ENCODE data around the gene STYX. TPM values are rescaled to one million over a fixed set of nuclear protein-coding genes. Genes with fewer than 3 reads are reported as not detected.

Gene STYX
- total and polyA plus RNA-seq, 2 of the 4 experiments (the other 2 are of a cell fraction): 5.8 to 7.5 TPM

GRCh38 chr14:52755607-52756316 lies 25.8 kb downstream of the STYX start:
- no peak for DNase-seq
- Histone ChIP-seq H2AK5ac (ENCODE audit: low read depth, low read length) (no peak overlapping the region), H3K14ac (replicated peaks; ENCODE audit: low read depth, low read length) (no peak overlapping the region), H3K4me1 (ENCODE audit: control insufficient read depth, insufficient read depth, low read length) (no peaks in the 10 kb centered on the region), H3K27me3 (ENCODE audit: control insufficient read depth, insufficient read depth, low read length) (no peaks in the 10 kb centered on the region), H4K5ac (ENCODE audit: low read depth, low read length) (no peak overlapping the region), H3K27ac (ENCODE audit: insufficient read depth, low read length) (no peak overlapping the region), H3K18ac (ENCODE audit: low read depth, low read length) (no peak overlapping the region), H3K79me1 (ENCODE audit: low read depth in 1 of 2, low read length in 2 of 2) (peaks cover 0 to 3% of the 10 kb centered on the region in 2 experiments; a peak in 1 of 4 replicates), H4K8ac (ENCODE audit: low read depth in 2 of 2, low read length in 2 of 2) (no peak overlapping the region), H3K4me3 (ENCODE audit: insufficient read depth, low read depth, low read length) (no peak overlapping the region), H3K9me1 (ENCODE audit: insufficient read depth, low read length) (no peaks in the 10 kb centered on the region), H2BK5ac (ENCODE audit: low read depth, low read length, poor library complexity, severe bottlenecking) (no peak overlapping the region), H3K9me3 (ENCODE audit: control insufficient read depth, insufficient read depth, low read length) (no peaks in the 10 kb centered on the region), H3K23ac (ENCODE audit: low read depth, low read length) (no peak overlapping the region), H3K9ac (ENCODE audit: low read depth, low read length) (no peak overlapping the region), H4K91ac (ENCODE audit: insufficient read depth, low read depth, low read length) (no peak overlapping the region), H2AFZ (replicated peaks; ENCODE audit: low read length, poor library complexity) (no peak overlapping the region), H4K20me1 (ENCODE audit: insufficient read depth, low read length) (no peaks in the 10 kb centered on the region), H3K36me3 (ENCODE audit: control insufficient read depth, insufficient read depth, low read length) (peaks cover 9% of the 10 kb centered on the region; the same call in 1 of the 2 replicates), H2BK20ac (ENCODE audit: low read depth, low read length) (no peak overlapping the region), H2BK15ac (ENCODE audit: low read depth, low read length) (no peak overlapping the region), H2AK9ac (replicated peaks; ENCODE audit: low read depth, low read length, poor library complexity) (no peak overlapping the region), H3K4me2 (ENCODE audit: low read depth, low read length) (no peak overlapping the region), H2BK120ac (ENCODE audit: low read depth, low read length) (no peak overlapping the region), H3K4ac (ENCODE audit: low read depth, low read length) (no peak overlapping the region), H3K56ac (ENCODE audit: extremely low read depth, insufficient read depth, low read length) (no peak overlapping the region)
- dilution Hi-C loops (cut with HindIII; ENCODE audit: low sequenced_read_pairs, unreplicated experiment): no loop called here
- in situ Hi-C loops (cut with MboI; ENCODE audit: low sequenced_read_pairs): no loop called here
- POLR2A ChIA-PET (ENCODE audit: unreplicated experiment): no interaction called here
- no TSS peak for BruUV-seq (replicated peaks)
- no CpG with 5 or more reads among the region's 5 CpGs for WGBS, 2 experiments (ENCODE audit: extremely low coverage in 2 of 2, insufficient read length in 1 of 2)
- intact Hi-C loops (cut with micrococcal nuclease): no loop called here
- CTCF ChIA-PET: interaction anchor here (0.6 to 0.7 kb wide), 2 partner anchors 301 to 668 kb away, joined by 3 to 5 read pairs; no protein-coding TSS in a partner anchor
- ATAC-seq (ENCODE audit: low read depth): no peak
- TF ChIP-seq RAD21 (IDR thresholded peaks at IDR 0.05; ENCODE audit: low read length): no peak
- TF ChIP-seq MAZ (IDR thresholded peaks at IDR 0.05; ENCODE audit: borderline replicate concordance, low read depth, low read length): no peak
- TF ChIP-seq FOS (IDR thresholded peaks at IDR 0.05; ENCODE audit: low read depth, low read length): no peak
- TF ChIP-seq CEBPB (IDR thresholded peaks at IDR 0.05; ENCODE audit: low read depth, low read length): no peak
- TF ChIP-seq, protein P1, sequence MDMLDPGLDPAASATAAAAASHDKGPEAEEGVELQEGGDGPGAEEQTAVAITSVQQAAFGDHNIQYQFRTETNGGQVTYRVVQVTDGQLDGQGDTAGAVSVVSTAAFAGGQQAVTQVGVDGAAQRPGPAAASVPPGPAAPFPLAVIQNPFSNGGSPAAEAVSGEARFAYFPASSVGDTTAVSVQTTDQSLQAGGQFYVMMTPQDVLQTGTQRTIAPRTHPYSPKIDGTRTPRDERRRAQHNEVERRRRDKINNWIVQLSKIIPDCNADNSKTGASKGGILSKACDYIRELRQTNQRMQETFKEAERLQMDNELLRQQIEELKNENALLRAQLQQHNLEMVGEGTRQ (IDR thresholded peaks at IDR 0.05; ENCODE audit: low read depth, low read length): no peak
- TF ChIP-seq CHD1 (IDR thresholded peaks at IDR 0.05; ENCODE audit: low read depth, low read length): no peak
- no peak for TF ChIP-seq MAFK (IDR thresholded peaks at IDR 0.05; ENCODE audit: low read depth, low read length)
- no peak for TF ChIP-seq POLR2A (IDR thresholded peaks at IDR 0.05; ENCODE audit: low read depth, low read length)
- no peak for TF ChIP-seq MXI1 (IDR thresholded peaks at IDR 0.05; ENCODE audit: borderline replicate concordance, low read depth, low read length)
- TF ChIP-seq ELK1 (IDR thresholded peaks at IDR 0.05; ENCODE audit: borderline replicate concordance, low read depth, low read length): no peak
- TF ChIP-seq CTCF (conservative IDR thresholded peaks at IDR 0.05; ENCODE audit: low read depth, low read length): no peak
- no peak for TF ChIP-seq RCOR1 (IDR thresholded peaks at IDR 0.05; ENCODE audit: insufficient replicate concordance, low read length)
- no peak for TF ChIP-seq SMC3 (IDR thresholded peaks at IDR 0.05; ENCODE audit: low read depth, low read length)
